ENCODE data around the gene GGA2. TPM values are rescaled to one million over a fixed set of nuclear protein-coding genes. Genes with fewer than 3 reads are reported as not detected.
A peak's percentile ranks its signal among the peaks of the same experiment; 100 is the strongest.

GGA2 gene
- total and polyA plus RNA-seq, 2 donors, result 42.4 to 59.0 TPM

DNA sequence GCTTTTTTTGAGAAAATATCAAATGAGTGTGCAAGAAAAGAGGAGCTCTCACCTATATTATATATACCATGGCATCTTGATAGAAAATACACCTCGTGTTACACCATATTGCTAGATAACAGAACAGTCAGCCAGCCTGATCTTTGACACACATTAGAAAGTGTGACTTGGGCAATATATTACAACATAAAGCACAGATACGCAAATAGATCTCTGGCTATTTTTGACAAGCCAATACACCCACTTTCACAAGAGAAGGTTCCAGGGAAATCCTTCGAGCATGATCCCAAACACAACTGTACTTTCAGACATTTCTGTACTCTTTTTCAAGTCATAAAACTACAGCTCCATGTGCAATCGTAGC, 9.4 kb downstream of the GGA2 start:
- no peak for DNase-seq (ENCODE audit: low read depth in 6 of 9, low spot score in 9 of 9)
- no peak overlapping the region for H3K4me3 ChIP-seq (ENCODE audit: low read length in 2 of 2)
- H3K36me3 ChIP-seq (ENCODE audit: control insufficient read depth in 2 of 2, insufficient read depth in 2 of 2, low read length in 1 of 2), result peaks cover 0 to under 1% of the 10 kb centered on the region in 2 donors
- peaks cover 3 to 8% of the 10 kb centered on the region in 2 donors for H3K4me1 ChIP-seq (ENCODE audit: control insufficient read depth in 2 of 2, insufficient read depth in 2 of 2, low read length in 2 of 2)
- no peaks in the 10 kb centered on the region for H3K9me3 ChIP-seq (ENCODE audit: control insufficient read depth in 2 of 2, insufficient read depth in 1 of 2, low read length in 1 of 2)
- H3K27me3 ChIP-seq (ENCODE audit: control insufficient read depth in 2 of 2, insufficient read depth in 1 of 2, low read length in 1 of 2), result no peaks in the 10 kb centered on the region
- H3K27ac ChIP-seq (ENCODE audit: low read depth in 1 of 2, low read length in 1 of 2), result no peak overlapping the region
- WGBS, result 70% methylated on average over 4 of the region's 4 CpGs

DNA sequence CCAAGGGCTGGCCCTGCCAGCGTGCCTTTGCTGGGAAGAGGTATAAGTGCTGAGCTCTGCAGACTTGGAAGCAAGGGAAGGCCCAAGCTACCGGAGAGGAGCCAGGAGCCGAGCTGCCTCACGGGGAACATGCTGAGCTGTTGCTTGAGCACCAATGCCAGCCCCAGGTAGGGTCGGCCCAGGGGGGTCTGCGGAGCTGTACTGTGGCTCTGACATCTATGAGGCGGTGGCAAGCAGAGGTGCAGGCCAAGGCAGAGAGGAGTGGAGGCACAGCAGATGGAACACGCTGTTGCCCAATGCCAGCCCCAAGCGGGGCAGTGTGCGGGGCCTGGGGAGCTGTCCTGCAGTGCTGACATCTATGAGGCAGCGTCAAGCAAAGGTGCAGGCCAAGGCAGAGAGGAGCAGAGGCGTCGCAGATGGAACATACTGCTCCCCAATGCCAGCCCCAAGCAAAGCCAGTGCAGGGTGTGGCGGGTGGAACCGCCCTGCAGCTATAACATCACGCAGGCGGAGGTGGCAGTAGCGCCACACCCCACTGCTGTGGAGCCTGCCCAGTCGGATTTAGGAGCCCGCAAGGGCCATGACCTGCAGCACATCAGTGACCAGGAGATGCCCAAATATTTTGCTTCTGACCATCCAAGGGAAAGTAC, 10.0 kb downstream of the GGA2 start:
- no peak for DNase-seq (ENCODE audit: low read depth in 6 of 9, low spot score in 9 of 9)

DNA sequence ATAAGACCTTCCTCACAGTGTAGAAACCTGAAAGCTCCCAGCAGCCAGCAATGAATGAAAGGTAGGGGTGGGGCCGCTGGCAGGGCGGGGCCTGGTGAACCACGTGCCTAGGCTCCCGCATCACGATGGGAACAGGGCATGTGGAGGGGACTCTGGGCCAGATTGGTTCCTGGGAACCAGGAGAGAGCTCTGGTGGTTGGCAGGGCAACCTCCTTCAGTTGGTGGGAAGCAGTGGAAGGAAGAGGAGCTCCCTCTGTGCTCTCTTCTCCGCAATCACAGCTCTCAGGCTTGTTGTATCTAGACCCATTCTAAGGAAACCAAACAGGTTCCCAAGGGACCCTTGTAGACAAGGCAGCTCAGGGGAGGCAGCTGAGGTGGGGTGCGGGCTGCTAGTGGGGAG, 10.5 kb downstream of the GGA2 start:
- Histone ChIP-seq H3K27me3 (ENCODE audit: control insufficient read depth in 2 of 2, insufficient read depth in 1 of 2, low read length in 1 of 2) (no peaks in the 10 kb centered on the region), H3K9me3 (ENCODE audit: control insufficient read depth in 2 of 2, insufficient read depth in 1 of 2, low read length in 1 of 2) (no peaks in the 10 kb centered on the region), H3K4me3 (ENCODE audit: low read length in 2 of 2) (no peak overlapping the region), H3K36me3 (ENCODE audit: control insufficient read depth in 2 of 2, insufficient read depth in 2 of 2, low read length in 1 of 2) (peaks cover 5 to 9% of the 10 kb centered on the region in 2 donors), H3K27ac (ENCODE audit: low read depth in 1 of 2, low read length in 1 of 2) (peak overlapping the region in 1 of 2 donors; percentile 60), H3K4me1 (ENCODE audit: control insufficient read depth in 2 of 2, insufficient read depth in 2 of 2, low read length in 2 of 2) (peaks cover 3 to 5% of the 10 kb centered on the region in 2 donors)
- no peak for DNase-seq (ENCODE audit: low read depth in 6 of 9, low spot score in 9 of 9)
- 93% methylated on average over 7 of the region's 7 CpGs for WGBS

More for the DNA sequence above, 10.0 kb downstream of the GGA2 start:
- Histone ChIP-seq H3K27ac (ENCODE audit: low read depth in 1 of 2, low read length in 1 of 2) (no peak overlapping the region), H3K36me3 (ENCODE audit: control insufficient read depth in 2 of 2, insufficient read depth in 2 of 2, low read length in 1 of 2) (peaks cover 4 to 6% of the 10 kb centered on the region in 2 donors), H3K27me3 (ENCODE audit: control insufficient read depth in 2 of 2, insufficient read depth in 1 of 2, low read length in 1 of 2) (no peaks in the 10 kb centered on the region), H3K9me3 (ENCODE audit: control insufficient read depth in 2 of 2, insufficient read depth in 1 of 2, low read length in 1 of 2) (no peaks in the 10 kb centered on the region), H3K4me3 (ENCODE audit: low read length in 2 of 2) (no peak overlapping the region), H3K4me1 (ENCODE audit: control insufficient read depth in 2 of 2, insufficient read depth in 2 of 2, low read length in 2 of 2) (peaks cover 3 to 8% of the 10 kb centered on the region in 2 donors)
- 97% methylated on average over 20 of the region's 20 CpGs for WGBS

DNA sequence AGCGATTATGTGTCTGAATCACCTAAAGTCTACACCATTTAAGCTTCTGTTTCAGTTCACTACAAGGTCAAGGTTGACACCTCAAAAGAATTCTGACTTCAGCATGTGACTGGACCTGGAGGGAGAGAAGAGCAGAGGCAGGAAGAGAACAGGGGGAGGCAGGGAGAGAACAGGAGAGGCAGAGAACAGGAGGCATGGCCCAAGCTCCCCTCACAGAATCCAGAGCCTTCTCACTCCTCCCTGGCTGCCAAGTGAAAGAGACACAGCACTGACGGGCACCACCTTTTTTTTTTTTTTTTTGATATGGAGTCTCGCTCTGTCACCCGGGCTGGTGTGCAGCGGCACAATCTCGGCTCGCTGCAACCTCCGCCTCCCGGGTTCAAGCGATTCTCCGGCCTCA, 11.4 kb downstream of the GGA2 start:
- Histone ChIP-seq H3K36me3 (ENCODE audit: control insufficient read depth in 2 of 2, insufficient read depth in 2 of 2, low read length in 1 of 2) (peaks cover 14 to 18% of the 10 kb centered on the region in 2 donors), H3K9me3 (ENCODE audit: control insufficient read depth in 2 of 2, insufficient read depth in 1 of 2, low read length in 1 of 2) (no peaks in the 10 kb centered on the region), H3K4me3 (ENCODE audit: low read length in 2 of 2) (no peak overlapping the region), H3K27me3 (ENCODE audit: control insufficient read depth in 2 of 2, insufficient read depth in 1 of 2, low read length in 1 of 2) (no peaks in the 10 kb centered on the region), H3K27ac (ENCODE audit: low read depth in 1 of 2, low read length in 1 of 2) (peak overlapping the region in 1 of 2 donors; percentile 19), H3K4me1 (ENCODE audit: control insufficient read depth in 2 of 2, insufficient read depth in 2 of 2, low read length in 2 of 2) (peaks cover 0 to 5% of the 10 kb centered on the region in 2 donors)
- no peak for DNase-seq (ENCODE audit: low read depth in 6 of 9, low spot score in 9 of 9)
- WGBS, result 98% methylated on average over 11 of the region's 11 CpGs

DNA sequence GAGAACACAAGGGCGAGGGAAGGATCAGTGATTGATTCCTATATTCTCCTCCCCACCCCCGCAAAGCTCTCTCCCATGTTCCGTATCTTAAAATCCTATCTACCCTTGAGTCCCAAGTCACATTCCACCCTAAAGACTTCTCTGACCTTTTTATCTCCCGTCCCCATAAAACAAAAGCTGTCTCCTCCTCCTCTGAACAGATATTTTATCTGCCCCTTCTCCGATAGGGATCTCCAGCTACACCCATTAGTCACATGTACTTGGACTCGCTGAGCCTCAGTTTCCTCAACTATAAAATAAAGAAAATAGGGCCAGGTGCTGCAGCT, 12.8 kb downstream of the GGA2 start:
- Histone ChIP-seq H3K9me3 (ENCODE audit: control insufficient read depth in 2 of 2, insufficient read depth in 1 of 2, low read length in 1 of 2) (no peaks in the 10 kb centered on the region), H3K4me1 (ENCODE audit: control insufficient read depth in 2 of 2, insufficient read depth in 2 of 2, low read length in 2 of 2) (peaks cover 0 to 7% of the 10 kb centered on the region in 2 donors), H3K27me3 (ENCODE audit: control insufficient read depth in 2 of 2, insufficient read depth in 1 of 2, low read length in 1 of 2) (no peaks in the 10 kb centered on the region), H3K4me3 (ENCODE audit: low read length in 2 of 2) (no peak overlapping the region), H3K27ac (ENCODE audit: low read depth in 1 of 2, low read length in 1 of 2) (peak overlapping the region in 1 of 2 donors; percentile 4), H3K36me3 (ENCODE audit: control insufficient read depth in 2 of 2, insufficient read depth in 2 of 2, low read length in 1 of 2) (peaks cover 28 to 32% of the 10 kb centered on the region in 2 donors)
- 98% methylated on average over 6 of the region's 6 CpGs for WGBS
- no peak for DNase-seq (ENCODE audit: low read depth in 6 of 9, low spot score in 9 of 9)

- peak overlapping the region in 1 of 2 donors; percentile 31 for H3K27ac ChIP-seq (ENCODE audit: low read depth in 1 of 2, low read length in 1 of 2)
- no peak overlapping the region for H3K4me3 ChIP-seq (ENCODE audit: low read length in 2 of 2)
- peaks cover 0 to 6% of the 10 kb centered on the region in 2 donors for H3K4me1 ChIP-seq (ENCODE audit: control insufficient read depth in 2 of 2, insufficient read depth in 2 of 2, low read length in 2 of 2)
- 81% methylated on average over 12 of the region's 12 CpGs for WGBS
- H3K27me3 ChIP-seq (ENCODE audit: control insufficient read depth in 2 of 2, insufficient read depth in 1 of 2, low read length in 1 of 2), result no peaks in the 10 kb centered on the region
- no peaks in the 10 kb centered on the region for H3K9me3 ChIP-seq (ENCODE audit: control insufficient read depth in 2 of 2, insufficient read depth in 1 of 2, low read length in 1 of 2)
- DNase-seq (ENCODE audit: low read depth in 6 of 9, low spot score in 9 of 9), result no peak
- peaks cover 33 to 37% of the 10 kb centered on the region in 2 donors for H3K36me3 ChIP-seq (ENCODE audit: control insufficient read depth in 2 of 2, insufficient read depth in 2 of 2, low read length in 1 of 2)
Measured at GRCh38 chr16:23496821-23497542, 13.3 kb downstream of the GGA2 start.

DNA sequence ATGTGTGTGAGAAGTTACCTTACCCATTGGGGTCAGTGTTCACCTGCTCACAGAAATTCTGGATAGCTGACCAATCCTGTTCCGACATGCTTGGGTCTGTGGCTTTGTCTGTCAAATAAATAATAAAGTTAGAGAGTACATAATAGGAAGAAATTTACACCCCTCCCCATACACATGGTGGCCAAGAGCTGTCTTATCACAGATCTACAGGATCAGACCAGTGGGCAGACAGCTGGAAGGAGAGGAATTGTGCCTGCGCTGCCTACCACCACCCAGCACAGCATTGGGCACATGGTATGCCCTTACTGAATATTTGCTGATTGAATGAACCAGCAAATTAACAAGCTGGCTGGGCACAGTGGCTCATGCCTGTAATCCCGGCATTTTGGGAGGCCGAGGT, 14.6 kb downstream of the GGA2 start:
- Histone ChIP-seq H3K4me1 (ENCODE audit: control insufficient read depth in 2 of 2, insufficient read depth in 2 of 2, low read length in 2 of 2) (peaks cover 0 to 6% of the 10 kb centered on the region in 2 donors), H3K4me3 (ENCODE audit: low read length in 2 of 2) (no peak overlapping the region), H3K36me3 (ENCODE audit: control insufficient read depth in 2 of 2, insufficient read depth in 2 of 2, low read length in 1 of 2) (peaks cover 41 to 49% of the 10 kb centered on the region in 2 donors), H3K27ac (ENCODE audit: low read depth in 1 of 2, low read length in 1 of 2) (no peak overlapping the region), H3K27me3 (ENCODE audit: control insufficient read depth in 2 of 2, insufficient read depth in 1 of 2, low read length in 1 of 2) (no peaks in the 10 kb centered on the region), H3K9me3 (ENCODE audit: control insufficient read depth in 2 of 2, insufficient read depth in 1 of 2, low read length in 1 of 2) (no peaks in the 10 kb centered on the region)
- WGBS, result 98% methylated on average over 4 of the region's 4 CpGs
- DNase-seq (ENCODE audit: low read depth in 6 of 9, low spot score in 9 of 9), result no peak

DNA sequence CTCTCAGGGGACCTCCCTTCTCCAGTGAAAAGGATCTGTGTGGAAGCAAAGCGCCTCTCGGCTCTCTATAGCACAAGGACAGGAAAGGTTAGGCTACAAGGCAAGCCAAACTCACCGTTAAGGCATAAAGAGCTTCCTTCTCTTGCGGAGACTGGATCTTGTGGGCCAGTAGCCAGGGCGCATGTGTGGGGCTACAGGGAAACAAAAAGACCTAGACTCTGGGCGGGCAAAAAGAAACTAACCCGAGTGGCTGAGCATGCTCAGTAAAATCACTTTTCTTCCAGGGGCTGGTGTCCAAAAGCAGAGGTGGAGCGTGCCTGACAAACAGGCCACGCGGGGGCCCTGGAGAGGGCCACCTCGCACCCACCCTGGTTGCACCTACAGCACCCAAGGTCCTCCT, 16.1 kb downstream of the GGA2 start:
- no peaks in the 10 kb centered on the region for H3K27me3 ChIP-seq (ENCODE audit: control insufficient read depth in 2 of 2, insufficient read depth in 1 of 2, low read length in 1 of 2)
- H3K36me3 ChIP-seq (ENCODE audit: control insufficient read depth in 2 of 2, insufficient read depth in 2 of 2, low read length in 1 of 2), result peaks cover 53 to 58% of the 10 kb centered on the region in 2 donors
- H3K27ac ChIP-seq (ENCODE audit: low read depth in 1 of 2, low read length in 1 of 2), result peak overlapping the region in 1 of 2 donors; percentile 74
- H3K4me1 ChIP-seq (ENCODE audit: control insufficient read depth in 2 of 2, insufficient read depth in 2 of 2, low read length in 2 of 2), result peaks cover 0 to 4% of the 10 kb centered on the region in 2 donors
- 95% methylated on average over 11 of the region's 11 CpGs for WGBS
- H3K4me3 ChIP-seq (ENCODE audit: low read length in 2 of 2), result no peak overlapping the region
- H3K9me3 ChIP-seq (ENCODE audit: control insufficient read depth in 2 of 2, insufficient read depth in 1 of 2, low read length in 1 of 2), result no peaks in the 10 kb centered on the region
- no peak for DNase-seq (ENCODE audit: low read depth in 6 of 9, low spot score in 9 of 9)
